Liver (tissue), 9 donors: ENCODE results near the gene F12. TPM values are rescaled to one million over a fixed set of nuclear protein-coding genes. Genes with fewer than 3 reads are reported as not detected.

Experiments used
- DNase-seq: peaks from one replicate; pipeline ENCODE4 v3.0.0-alpha.2; 2017; ENCODE audit warnings: low spot score
- H3K27ac ChIP-seq, 2 donors: one replicate each; pipeline ENCODE4 v1.7.0; 2013; ENCODE audit warnings: inconsistent platforms in 2 of 2, low read length in 2 of 2, control low read depth in 1 of 2, low read depth in 1 of 2, mild to moderate bottlenecking in 1 of 2
- H3K27me3 ChIP-seq, 4 donors: one replicate each; pipeline versions ENCODE4 v1.6.1 to v1.7.0; 2013; ENCODE audit warnings: low read length in 3 of 4, inconsistent platforms in 1 of 4, mild to moderate bottlenecking in 1 of 4, moderate library complexity in 1 of 4; ENCODE audit not compliant: control insufficient read depth in 4 of 4, insufficient read depth in 4 of 4
- H3K36me3 ChIP-seq, 4 donors: one replicate each; pipeline versions ENCODE4 v1.6.1 to v1.7.0; 2013; ENCODE audit warnings: low read length in 3 of 4, mild to moderate bottlenecking in 3 of 4, low read depth in 1 of 4, moderate library complexity in 1 of 4; ENCODE audit not compliant: control insufficient read depth in 4 of 4, insufficient read depth in 3 of 4
- H3K4me1 ChIP-seq, 4 donors: one replicate each; pipeline versions ENCODE4 v1.6.1 to v1.7.0; 2013; ENCODE audit warnings: low read length in 3 of 4, mild to moderate bottlenecking in 3 of 4, moderate library complexity in 1 of 4; ENCODE audit not compliant: control insufficient read depth in 4 of 4, insufficient read depth in 4 of 4
- H3K4me3 ChIP-seq, 3 donors: one replicate each; pipeline versions ENCODE4 v1.6.1 to v1.7.0; 2013; ENCODE audit warnings: low read length in 3 of 3, control low read depth in 1 of 3, low read depth in 1 of 3, mild to moderate bottlenecking in 1 of 3
- H3K9ac ChIP-seq, 2 donors: one replicate each; pipeline ENCODE4 v1.7.0; 2013; ENCODE audit warnings: low read length in 2 of 2, mild to moderate bottlenecking in 2 of 2, moderate library complexity in 2 of 2, control low read depth in 1 of 2, low read depth in 1 of 2
- H3K9me3 ChIP-seq, 4 donors: one replicate each; pipeline versions ENCODE4 v1.6.1 to v1.7.0; 2013; ENCODE audit warnings: low read length in 3 of 4; ENCODE audit not compliant: control insufficient read depth in 4 of 4
- CTCF ChIP-seq: fragments of 150-350 bp; IDR thresholded peaks from 2 replicates; pipeline ENCODE4 v1.5.1; 2017; ENCODE audit warnings: improper control_type of control experiment, low read depth, low read length; ENCODE audit not compliant: missing input control
- EGR1 ChIP-seq, 2 donors: IDR thresholded peaks; 2 replicates each; pipeline ENCODE4 v1.6.1; 2016 to 2018; ENCODE audit warnings: antibody characterized with exemption in 2 of 2, low read depth in 2 of 2
- FOXA1 ChIP-seq: IDR thresholded peaks from 2 replicates; pipeline ENCODE4 v1.6.1; 2016; ENCODE audit warnings: antibody characterized with exemption
- FOXA2 ChIP-seq: IDR thresholded peaks from 2 replicates; pipeline ENCODE4 v1.6.1; 2016; ENCODE audit warnings: antibody characterized with exemption
- GABPA ChIP-seq, 2 donors: IDR thresholded peaks in 1 of 2; conservative IDR thresholded peaks in 1 of 2; 2 replicates each; pipeline ENCODE4 v1.6.1; 2016; ENCODE audit warnings: antibody characterized with exemption in 2 of 2, mild to moderate bottlenecking in 1 of 2, moderate library complexity in 1 of 2
- HNF4A ChIP-seq, 2 donors: conservative IDR thresholded peaks; 2 replicates each; pipeline ENCODE4 v1.6.1; 2016; ENCODE audit warnings: antibody characterized with exemption in 2 of 2, mild to moderate bottlenecking in 2 of 2
- HNF4G ChIP-seq: IDR thresholded peaks from 2 replicates; pipeline ENCODE4 v1.6.1; 2016; ENCODE audit warnings: antibody characterized with exemption
- JUND ChIP-seq, 2 donors: IDR thresholded peaks; 2 replicates each; pipeline ENCODE4 v1.6.1; 2016; ENCODE audit warnings: antibody characterized with exemption in 2 of 2
- MAX ChIP-seq: IDR thresholded peaks from 2 replicates; pipeline ENCODE4 v1.6.1; 2016; ENCODE audit warnings: antibody characterized with exemption
- NR2F2 ChIP-seq: IDR thresholded peaks from 2 replicates; pipeline ENCODE4 v1.6.1; 2016; ENCODE audit warnings: antibody characterized with exemption
- RAD21 ChIP-seq, 2 donors: IDR thresholded peaks; 2 replicates each; pipeline ENCODE4 v1.6.1; 2016; ENCODE audit warnings: antibody characterized with exemption in 2 of 2, mild to moderate bottlenecking in 2 of 2
- REST ChIP-seq: IDR thresholded peaks from 2 replicates; pipeline ENCODE4 v1.6.1; 2016; ENCODE audit warnings: antibody characterized with exemption, mild to moderate bottlenecking
- RXRA ChIP-seq, 2 donors: IDR thresholded peaks; 2 replicates each; pipeline ENCODE4 v1.6.1; 2017 to 2018; ENCODE audit warnings: antibody characterized with exemption in 2 of 2, mild to moderate bottlenecking in 1 of 2
- SP1 ChIP-seq: IDR thresholded peaks from 2 replicates; pipeline ENCODE4 v1.6.1; 2018; ENCODE audit warnings: antibody characterized with exemption, mild to moderate bottlenecking
- TAF1 ChIP-seq: conservative IDR thresholded peaks from 2 replicates; pipeline ENCODE4 v1.6.1; 2016; ENCODE audit warnings: antibody characterized with exemption, mild to moderate bottlenecking
- YY1 ChIP-seq: IDR thresholded peaks from 2 replicates; pipeline ENCODE4 v1.6.1; 2016; ENCODE audit warnings: antibody characterized with exemption, mild to moderate bottlenecking
- ZBTB33 ChIP-seq: IDR thresholded peaks from 2 replicates; pipeline ENCODE4 v1.6.1; 2016; ENCODE audit warnings: antibody characterized with exemption
- WGBS: extraction: QIAGEN DNeasy Blood & Tissue Kit; methylation state at CpG from one replicate; pipeline ENCODE4 v1.1.7; 2013; 5-methylcytosine and 5-hydroxymethylcytosine counted together
- polyA plus RNA-seq, 2 donors: library from polyadenylated mRNA; stranded (reverse) in 1 of 2; unstranded in 1 of 2; fragments of 200-250 nt in 1 of 2; fragments of >200 nt in 1 of 2; fragmentation: Nextera tagmentation in 1 of 2; extraction: Ambion mirVana in 1 of 2; gene quantifications; one replicate each; pipeline versions ENCODE4 v1.2.1 to v1.2.3, GENCODE V29; 2013 to 2015
- total RNA-seq, 2 donors: library from RNA; depleted of rRNA; stranded (reverse); fragments of >200 nt; gene quantifications; one replicate each; pipeline ENCODE4 v1.2.3, GENCODE V29; 2014
- TF ChIP-seq, protein P1 (sequence below): IDR thresholded peaks from 2 replicates; pipeline ENCODE4 v1.6.1; 2016; ENCODE audit warnings: antibody characterized with exemption
- donor health status: healthy.
- donor health status: healthy.
- donor health status: healthy.
- donor health status: healthy.
- donor health status: healthy.

F12 gene
- total and polyA plus RNA-seq, 4 donors, result 27.7 to 328 (median 275) TPM

DNA sequence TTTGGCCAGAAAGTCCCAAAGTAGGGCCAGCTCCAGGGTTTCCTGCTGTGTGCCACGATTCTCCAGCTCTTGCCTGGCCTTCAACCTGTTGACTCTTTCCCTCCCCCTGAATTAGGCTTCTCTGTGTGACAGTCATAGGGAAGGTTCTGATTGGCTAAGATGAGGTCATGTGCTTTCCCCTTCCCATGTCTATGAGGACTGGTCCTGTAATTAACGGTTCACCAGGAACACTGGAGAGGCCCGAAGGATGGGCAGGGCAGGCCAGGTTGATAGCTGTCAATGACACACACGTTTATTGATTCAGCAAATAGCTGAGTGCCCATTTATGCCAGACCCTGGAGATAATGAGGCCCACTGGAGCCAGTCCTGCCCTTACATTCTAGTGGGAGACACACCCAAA, 28.3 kb upstream of the F12 start:
- Histone ChIP-seq H3K4me3 (no peak overlapping the region), H3K9ac (no peak overlapping the region), H3K27me3 (no peaks in the 10 kb centered on the region), H3K9me3 (no peaks in the 10 kb centered on the region), H3K27ac (no peak overlapping the region), H3K4me1 (no peaks in the 10 kb centered on the region), H3K36me3 (peaks cover 8 to 35% (median 19%) of the 10 kb centered on the region in 4 donors)
- TF ChIP-seq NR2F2 (no peak), RXRA (IDR thresholded peaks at IDR 0.05) (no peak), HNF4A (conservative IDR thresholded peaks at IDR 0.05) (no peak), GABPA (IDR thresholded peaks at IDR 0.05 in 1 of 2, conservative IDR thresholded peaks at IDR 0.05 in 1 of 2) (no peak), ZBTB33 (no peak), FOXA2 (no peak), YY1 (no peak), EGR1 (IDR thresholded peaks at IDR 0.05; ENCODE audit: low read depth in 2 of 2) (no peak), CTCF (no peak), MAX (no peak), REST (no peak), TAF1 (no peak), RAD21 (IDR thresholded peaks at IDR 0.05) (no peak), SP1 (no peak), HNF4G (no peak), JUND (IDR thresholded peaks at IDR 0.05) (no peak), FOXA1 (no peak)
- TF ChIP-seq, protein P1, sequence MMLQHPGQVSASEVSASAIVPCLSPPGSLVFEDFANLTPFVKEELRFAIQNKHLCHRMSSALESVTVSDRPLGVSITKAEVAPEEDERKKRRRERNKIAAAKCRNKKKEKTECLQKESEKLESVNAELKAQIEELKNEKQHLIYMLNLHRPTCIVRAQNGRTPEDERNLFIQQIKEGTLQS, result no peak
- DNase-seq, result no peak
- WGBS, result 73% methylated on average over 4 of the region's 4 CpGs
